AG09319 (cell line): ENCODE measurements around the gene WBP1.

Source experiments
- DNase-seq: peaks from one replicate; pipeline ENCODE4 v3.0.0-alpha.2; 2010; ENCODE audit warnings: low read depth; ENCODE audit errors: extremely low read depth
- TF ChIP-seq, protein P1 (sequence below): IDR thresholded peaks from 2 replicates; pipeline ENCODE4 v1.5.1; 2011; ENCODE audit warnings: low read depth, mild to moderate bottlenecking, inconsistent platforms, low read length, moderate library complexity

WBP1 gene

DNA sequence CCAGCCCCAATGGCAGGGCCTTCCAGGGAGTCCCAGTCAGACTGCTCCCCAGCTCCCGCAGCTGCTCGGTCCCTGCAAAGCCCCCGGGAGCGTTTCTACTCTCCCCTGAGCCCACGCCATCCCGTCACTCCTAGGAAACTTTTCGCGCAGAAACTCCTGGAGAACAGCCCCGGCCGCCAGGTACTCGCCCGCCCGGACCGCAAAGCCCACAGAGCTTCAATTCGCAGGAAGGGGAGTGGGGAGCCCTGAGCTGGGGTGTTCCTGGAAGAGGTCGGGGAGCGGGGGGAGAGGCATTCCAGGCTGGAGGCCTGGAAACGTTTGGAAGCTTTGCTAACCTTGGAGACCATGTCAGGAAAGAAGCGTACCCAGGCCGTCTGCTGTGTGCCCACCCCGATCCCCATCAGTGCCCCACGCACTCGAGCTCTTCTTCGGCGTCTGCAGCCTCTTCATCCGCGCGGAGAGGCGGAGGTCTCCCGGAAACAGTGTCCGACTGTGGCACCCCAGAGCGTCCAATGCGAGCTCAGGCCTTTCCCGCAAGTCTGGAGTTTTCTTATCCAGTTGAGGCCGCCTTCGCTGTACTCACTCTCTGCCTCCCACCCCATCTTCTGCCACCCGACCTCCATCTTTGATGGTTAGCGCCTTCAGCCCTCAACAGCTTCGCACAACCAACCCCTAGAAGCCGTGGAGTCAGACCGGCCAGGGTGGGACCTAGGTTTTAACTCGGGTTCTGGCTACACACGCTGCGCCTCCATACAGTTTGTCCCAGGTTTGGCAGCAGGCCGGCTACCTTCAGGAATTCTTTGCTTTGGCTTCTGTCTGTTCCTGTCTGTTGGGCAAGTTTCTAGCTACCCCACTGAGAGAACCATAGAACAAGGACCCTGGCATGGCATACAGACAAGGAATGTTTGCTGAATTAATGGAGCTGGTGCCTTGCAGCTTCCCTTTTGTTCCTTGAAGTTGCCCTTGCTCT, 45.6 kb downstream of the WBP1 start:
- DNase-seq: no peak
- TF ChIP-seq, protein P1, sequence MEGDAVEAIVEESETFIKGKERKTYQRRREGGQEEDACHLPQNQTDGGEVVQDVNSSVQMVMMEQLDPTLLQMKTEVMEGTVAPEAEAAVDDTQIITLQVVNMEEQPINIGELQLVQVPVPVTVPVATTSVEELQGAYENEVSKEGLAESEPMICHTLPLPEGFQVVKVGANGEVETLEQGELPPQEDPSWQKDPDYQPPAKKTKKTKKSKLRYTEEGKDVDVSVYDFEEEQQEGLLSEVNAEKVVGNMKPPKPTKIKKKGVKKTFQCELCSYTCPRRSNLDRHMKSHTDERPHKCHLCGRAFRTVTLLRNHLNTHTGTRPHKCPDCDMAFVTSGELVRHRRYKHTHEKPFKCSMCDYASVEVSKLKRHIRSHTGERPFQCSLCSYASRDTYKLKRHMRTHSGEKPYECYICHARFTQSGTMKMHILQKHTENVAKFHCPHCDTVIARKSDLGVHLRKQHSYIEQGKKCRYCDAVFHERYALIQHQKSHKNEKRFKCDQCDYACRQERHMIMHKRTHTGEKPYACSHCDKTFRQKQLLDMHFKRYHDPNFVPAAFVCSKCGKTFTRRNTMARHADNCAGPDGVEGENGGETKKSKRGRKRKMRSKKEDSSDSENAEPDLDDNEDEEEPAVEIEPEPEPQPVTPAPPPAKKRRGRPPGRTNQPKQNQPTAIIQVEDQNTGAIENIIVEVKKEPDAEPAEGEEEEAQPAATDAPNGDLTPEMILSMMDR: no peak

DNA sequence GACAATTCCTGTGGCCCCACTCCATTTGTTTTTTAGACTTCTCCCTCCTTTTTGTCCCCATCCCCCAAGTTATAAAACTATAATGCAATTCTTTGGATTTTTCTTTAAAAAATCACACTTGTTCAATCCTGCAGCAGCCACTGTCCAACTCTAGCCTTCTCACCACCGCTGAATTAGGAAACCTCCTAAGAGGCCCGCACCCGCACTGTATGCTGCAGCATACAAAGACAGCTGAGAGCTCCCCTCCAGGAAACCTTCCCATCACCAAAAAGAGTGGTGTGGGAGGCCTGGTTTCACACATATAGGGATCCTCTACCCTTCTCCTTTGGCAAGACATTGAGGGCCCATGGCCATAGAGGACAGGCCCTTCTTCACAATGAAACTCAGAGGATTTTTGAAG, 46.4 kb downstream of the WBP1 start:
- no peak for DNase-seq
- TF ChIP-seq, protein P1: no peak

DNA sequence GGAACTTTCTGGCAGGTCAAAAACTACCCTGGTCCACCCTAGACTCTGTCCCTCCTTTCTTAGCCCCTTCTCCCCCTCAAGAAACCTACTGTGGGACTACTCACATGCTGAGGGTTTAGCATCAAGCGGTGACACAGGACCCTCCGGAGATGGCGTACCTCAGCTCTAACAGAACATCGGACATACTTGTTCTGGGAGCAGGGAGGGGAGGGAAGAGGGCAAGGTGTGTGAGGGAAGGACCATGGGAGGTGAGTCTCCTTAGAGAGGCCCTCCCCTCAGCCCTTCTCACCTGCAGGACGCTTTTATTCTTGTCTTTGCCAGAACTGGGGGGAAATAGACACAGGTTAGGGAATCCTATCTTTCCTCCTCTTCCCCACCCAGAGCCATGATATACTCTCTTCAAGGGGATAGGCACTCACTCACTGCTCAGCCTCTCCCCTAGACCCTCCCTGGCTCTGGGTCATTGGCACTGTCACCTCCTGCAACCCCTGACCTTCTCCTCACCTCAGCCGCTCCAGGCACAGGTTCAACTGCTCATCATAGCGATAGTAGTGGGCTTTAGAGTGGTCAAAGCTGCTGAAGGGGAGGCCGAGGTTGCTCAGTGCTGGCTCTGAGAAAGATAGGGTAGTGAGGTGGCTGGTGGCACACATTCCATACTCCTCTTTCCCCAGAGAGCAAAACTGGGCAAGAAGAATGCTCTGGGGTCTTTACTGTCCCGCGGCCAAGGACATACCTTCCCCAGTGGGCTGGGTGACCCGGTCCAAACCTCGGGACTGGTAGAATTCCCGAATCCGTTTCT, 47.4 kb downstream of the WBP1 start:
- TF ChIP-seq, protein P1: no peak
- no peak for DNase-seq

DNA sequence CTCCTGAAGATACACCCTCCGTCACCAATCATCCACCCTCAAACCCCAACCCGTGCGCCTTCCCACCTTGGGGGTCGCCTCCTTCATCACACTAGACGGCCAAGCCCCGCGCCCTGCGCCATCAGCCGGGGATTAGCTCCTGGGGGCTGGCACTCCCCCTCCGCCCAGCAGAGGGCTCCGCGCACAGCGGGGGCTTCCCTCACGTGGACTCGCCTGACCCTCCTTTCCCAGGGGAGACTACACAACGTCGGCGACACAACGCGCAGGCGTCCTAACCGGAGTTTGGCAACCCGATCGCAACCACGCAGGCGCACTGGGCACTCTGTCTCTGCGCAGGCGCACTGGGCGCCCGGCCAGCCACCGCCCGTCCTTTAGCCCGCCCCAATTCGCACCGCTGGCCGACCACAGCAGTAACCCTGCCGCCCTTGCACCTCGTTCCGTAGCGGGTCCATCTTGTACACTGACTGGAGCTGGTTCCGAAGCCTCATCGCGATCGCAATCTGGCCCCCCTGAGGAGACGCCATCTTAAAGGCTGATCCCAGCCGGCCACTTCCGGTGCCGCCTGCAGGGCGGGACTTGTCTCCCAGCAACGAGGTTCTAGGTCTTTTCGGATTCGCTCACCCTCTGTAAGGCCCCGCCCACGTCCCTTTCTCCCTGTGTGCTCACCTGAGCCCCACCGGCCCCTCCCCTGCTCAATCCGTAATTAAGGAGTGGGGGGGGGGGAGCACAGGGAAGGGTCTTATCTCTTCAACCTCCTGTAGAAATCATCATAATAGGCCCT, 49.1 kb downstream of the WBP1 start, which contains the start of gene PCGF1:
PCGF1 (minus strand) TSS at position 551 of the 781 bp plus-strand sequence; CDS start at position 524, 27 bp downstream.
- DNase-seq: peak; percentile 97
- TF ChIP-seq, protein P1: peak; percentile 44

DNA sequence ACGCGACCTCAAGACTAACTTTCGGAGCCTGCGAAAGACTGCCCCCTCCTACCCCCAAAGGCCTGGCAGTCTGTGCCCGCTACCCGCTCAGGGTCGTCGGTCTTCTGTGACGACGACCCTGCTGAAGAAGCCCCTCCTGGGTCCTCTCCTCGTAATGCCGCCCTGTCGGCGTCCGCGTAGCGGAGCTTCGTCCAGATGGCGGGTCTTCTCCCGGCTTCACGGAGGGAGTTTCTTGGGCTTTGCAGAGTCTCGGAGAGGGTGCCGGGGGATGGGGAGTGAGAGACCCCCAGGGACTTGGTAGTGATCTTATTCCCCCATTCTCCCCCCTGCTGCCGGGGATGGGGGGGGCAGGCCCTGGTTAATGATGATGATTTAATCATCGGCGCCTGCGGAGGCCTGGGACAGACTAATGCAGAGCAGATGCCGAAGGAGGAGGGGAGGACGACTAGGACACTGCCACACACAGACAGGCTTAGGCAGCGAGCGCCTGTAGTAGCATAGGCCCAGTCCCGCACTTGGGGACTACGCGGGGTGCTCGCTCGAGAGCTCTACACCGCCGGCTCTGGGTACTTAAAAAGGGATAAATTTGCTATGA, 49.8 kb downstream of the WBP1 start:
- TF ChIP-seq, protein P1: no peak
- no peak for DNase-seq

DNA sequence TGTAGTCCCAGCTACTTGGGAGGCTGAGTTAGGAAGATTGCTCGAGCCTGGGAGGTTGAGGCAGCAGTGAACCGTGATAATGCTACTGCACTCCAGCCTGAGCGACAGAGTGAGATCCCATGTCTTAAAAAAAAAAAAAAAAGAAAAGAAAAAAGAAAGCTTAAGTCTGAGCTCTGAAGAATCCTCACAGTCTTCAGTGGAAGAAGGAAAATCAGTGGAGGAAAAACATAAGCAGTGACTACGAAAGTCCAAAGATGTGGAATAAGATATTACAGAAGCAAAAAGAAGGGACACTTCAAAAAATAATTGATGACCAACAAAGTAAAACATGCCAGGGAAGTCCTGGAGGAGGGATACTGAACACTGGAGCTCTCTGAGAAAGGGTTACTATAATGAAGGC, 52.0 kb downstream of the WBP1 start:
- TF ChIP-seq, protein P1: no peak
- no peak for DNase-seq
